GM10266 (cell line): ENCODE measurements around the gene CARD10.
A peak's percentile ranks its signal among the peaks of the same experiment; 100 is the strongest.

Experiments used
- DNase-seq: peaks from one replicate; pipeline ENCODE4 v3.0.0; 2012; ENCODE audit errors: extremely low spot score
- CTCF ChIP-seq: IDR thresholded peaks from 2 replicates; pipeline ENCODE4 v1.5.1; 2012; ENCODE audit warnings: mild to moderate bottlenecking, low read depth; ENCODE audit not compliant: control insufficient read depth, insufficient read depth; ENCODE audit errors: missing control alignments

Gene CARD10

GRCh38 chr22:37461961-37462360 is 57.3 kb downstream of the CARD10 start:
- no peak for DNase-seq

GRCh38 chr22:37460684-37461083 is 58.5 kb downstream of the CARD10 start:
- no peak for DNase-seq
- no peak for TF ChIP-seq CTCF

More at GRCh38 chr22:37461961-37462360, 57.3 kb downstream of the CARD10 start:
- no peak for TF ChIP-seq CTCF

- DNase-seq = no peak
- no peak for TF ChIP-seq CTCF
Observed at GRCh38 chr22:37459206-37459605, 60.0 kb downstream of the CARD10 start.

GRCh38 chr22:37457093-37457893 is 61.9 kb downstream of the CARD10 start:
- TF ChIP-seq CTCF = peak; percentile 90
- DNase-seq = peak; percentile 84

- no peak for TF ChIP-seq CTCF
- DNase-seq = no peak
Observed at GRCh38 chr22:37456346-37456745, 62.9 kb downstream of the CARD10 start.

- no peak for DNase-seq
- no peak for TF ChIP-seq CTCF
Observed at GRCh38 chr22:37455896-37456295, 63.3 kb downstream of the CARD10 start.
